Nephron (organoid): ENCODE results near the gene DPPA2.

Experiments
- H3K27ac Mint-ChIP-seq, 3 experiments: 2 replicates each; pipeline ENCODE4 v1.8.0; 2020; ENCODE audit warnings: mixed read lengths in 3 of 3, mild to moderate bottlenecking in 2 of 3, moderate library complexity in 1 of 3
- H3K27me3 Mint-ChIP-seq: 2 replicates; pipeline ENCODE4 v1.8.0; 2021; ENCODE audit warnings: low read depth, mild to moderate bottlenecking, moderate library complexity, mixed read lengths
- H3K36me3 Mint-ChIP-seq: 2 replicates; pipeline ENCODE4 v1.8.0; 2020; ENCODE audit warnings: low read depth, mixed read lengths
- H3K4me1 Mint-ChIP-seq: 2 replicates; pipeline ENCODE4 v1.8.0; 2020; ENCODE audit warnings: mixed read lengths
- H3K4me3 Mint-ChIP-seq, 3 experiments: 2 replicates each; pipeline ENCODE4 v1.8.0; 2020; ENCODE audit warnings: mild to moderate bottlenecking in 3 of 3, mixed read lengths in 3 of 3, moderate library complexity in 2 of 3
- H3K9me3 Mint-ChIP-seq: 2 replicates; pipeline ENCODE4 v1.8.0; 2020; ENCODE audit warnings: mixed read lengths
- CTCF ChIP-seq, 3 experiments: fragments of 200-600 bp; sonication (generic); IDR thresholded peaks; one replicate each; pipeline ENCODE4 v1.5.0; 2021; ENCODE audit warnings: antibody characterized with exemption in 3 of 3; ENCODE audit not compliant: unreplicated experiment in 3 of 3

The DPPA2 gene

GRCh38 chr3:109339714-109340648 lies 23.7 kb upstream of the DPPA2 start:
- H3K4me3 Mint-ChIP-seq, result peak overlapping the region in 1 of 3 experiments; percentile 28
- peaks cover 2% of the 10 kb centered on the region for H3K9me3 Mint-ChIP-seq
- H3K27me3 Mint-ChIP-seq, result peaks cover 13% of the 10 kb centered on the region
- no peak for TF ChIP-seq CTCF (IDR thresholded peaks at IDR 0.05; ENCODE audit: unreplicated experiment in 3 of 3)
- no peaks in the 10 kb centered on the region for H3K36me3 Mint-ChIP-seq
- H3K4me1 Mint-ChIP-seq, result peaks cover 7% of the 10 kb centered on the region
- peak overlapping the region; percentile 92 to 97 (median 96) for H3K27ac Mint-ChIP-seq

GRCh38 chr3:109339197-109339596 lies 22.9 kb upstream of the DPPA2 start:
- H3K27me3 Mint-ChIP-seq, result peaks cover 13% of the 10 kb centered on the region
- no peaks in the 10 kb centered on the region for H3K36me3 Mint-ChIP-seq
- H3K4me3 Mint-ChIP-seq, result peak overlapping the region in 1 of 3 experiments; percentile 9
- peaks cover 14% of the 10 kb centered on the region for H3K4me1 Mint-ChIP-seq
- TF ChIP-seq CTCF (IDR thresholded peaks at IDR 0.05; ENCODE audit: unreplicated experiment in 3 of 3), result no peak
- peak overlapping the region; percentile 92 to 97 (median 96) for H3K27ac Mint-ChIP-seq
- H3K9me3 Mint-ChIP-seq, result no peaks in the 10 kb centered on the region

- Mint-ChIP-seq H3K4me1 (peaks cover 14% of the 10 kb centered on the region), H3K27me3 (peaks cover 13% of the 10 kb centered on the region), H3K27ac (peak overlapping the region; percentile 92 to 97 (median 96)), H3K4me3 (peak overlapping the region in 2 of 3 experiments; percentile 86 to 91), H3K36me3 (no peaks in the 10 kb centered on the region), H3K9me3 (no peaks in the 10 kb centered on the region)
- TF ChIP-seq CTCF (IDR thresholded peaks at IDR 0.05; ENCODE audit: unreplicated experiment in 3 of 3), result no peak
These were observed 22.0 kb upstream of the DPPA2 start for GRCh38 chr3:109338322-109338721.

GRCh38 chr3:109337393-109337792 lies 21.1 kb upstream of the DPPA2 start, which contains the start of gene DPPA4:
TSS of gene DPPA4 (minus strand) at chr3:109337546. CDS start at chr3:109337517, 29 bp downstream.
- Mint-ChIP-seq H3K4me3 (peak within 1 kb of the TSS; percentile 86 to 91 (median 86)), H3K9me3 (no peaks in the 10 kb centered on the region), H3K27ac (peak within 1 kb of the TSS; percentile 92 to 97 (median 96)), H3K4me1 (peaks cover 14% of the 10 kb centered on the region), H3K36me3 (no peaks in the 10 kb centered on the region), H3K27me3 (peaks cover 13% of the 10 kb centered on the region)
- TF ChIP-seq CTCF (IDR thresholded peaks at IDR 0.05; ENCODE audit: unreplicated experiment in 3 of 3), result no peak

- H3K27ac Mint-ChIP-seq, result peak overlapping the region; percentile 92 to 97 (median 96)
- H3K27me3 Mint-ChIP-seq, result peaks cover 13% of the 10 kb centered on the region
These were observed 20.1 kb upstream of the DPPA2 start for GRCh38 chr3:109336291-109336861.

More at GRCh38 chr3:109336291-109336861, 20.1 kb upstream of the DPPA2 start:
- Mint-ChIP-seq H3K36me3 (no peaks in the 10 kb centered on the region), H3K4me3 (peak overlapping the region; percentile 86 to 91 (median 86)), H3K9me3 (no peaks in the 10 kb centered on the region), H3K4me1 (peaks cover 14% of the 10 kb centered on the region)
- TF ChIP-seq CTCF (IDR thresholded peaks at IDR 0.05; ENCODE audit: unreplicated experiment in 3 of 3), result no peak
